Measurements from ENCODE around the gene CCNC.

- TF ChIP-seq FOXM1 (IDR thresholded peaks at IDR 0.05; ENCODE audit: borderline replicate concordance, low read depth) (no peak), TAF1 (IDR thresholded peaks at IDR 0.05; ENCODE audit: low read depth) (no peak), YY1 (IDR thresholded peaks at IDR 0.05; ENCODE audit: low read depth) (no peak), TEAD4 (IDR thresholded peaks at IDR 0.05) (no peak), REST (IDR thresholded peaks at IDR 0.05; ENCODE audit: low read depth) (no peak), RAD21 (IDR thresholded peaks at IDR 0.05; ENCODE audit: low read depth) (no peak), CREB1 (IDR thresholded peaks at IDR 0.05; ENCODE audit: low read depth) (no peak), TCF12 (IDR thresholded peaks at IDR 0.05; ENCODE audit: low read depth) (no peak)
Observed at GRCh38 chr6:99530627-99531026, 37.8 kb downstream of the CCNC start.
